T-helper 9 cell (primary cell): ENCODE measurements around the gene ZDHHC23.

ENCODE experiments used
- DNase-seq: peaks from one replicate; pipeline ENCODE4 v3.0.0-alpha.2; 2020

The ZDHHC23 gene

DNA sequence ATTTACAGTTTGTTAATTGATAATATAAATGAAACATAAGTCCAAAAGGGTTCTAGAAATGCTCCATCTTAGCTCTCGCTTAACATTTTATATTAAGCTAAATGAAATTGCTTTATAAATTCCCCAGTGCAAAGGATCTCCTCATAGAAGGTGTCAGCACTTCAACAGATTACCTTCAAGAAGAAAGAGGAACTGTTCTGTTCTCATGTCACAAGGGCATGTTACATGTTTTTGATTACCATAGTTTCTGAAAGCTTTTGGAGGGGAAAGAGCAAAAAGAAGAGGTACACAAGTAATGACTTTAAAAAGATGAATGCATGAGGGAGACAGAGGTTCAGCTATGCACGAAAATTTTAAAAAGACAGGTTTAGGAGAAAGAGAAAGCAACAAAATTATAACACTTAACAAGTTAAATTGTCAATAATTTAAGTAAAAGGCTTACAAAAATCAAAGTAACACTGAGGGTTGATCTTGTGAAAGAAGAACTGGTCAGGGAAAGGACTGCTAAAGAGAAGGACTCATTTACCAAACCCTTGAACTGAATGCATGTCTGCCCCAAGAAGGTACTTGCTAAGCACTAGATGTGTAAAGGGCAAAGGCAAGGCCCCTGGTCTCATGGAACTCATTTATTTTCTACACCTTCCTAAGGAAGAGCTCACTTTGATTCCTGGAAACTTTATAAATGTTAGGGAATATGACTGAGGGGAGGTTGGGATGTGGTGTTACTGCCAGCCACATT lies 63.4 kb downstream of the ZDHHC23 start:
- DNase-seq: no peak
